Heart left ventricle (tissue), 13 donors: ENCODE data around the gene LIMK2.

Source experiments
- CTCF ChIP-seq, 12 donors: fragments of 200-600 bp; sonication (generic) in 4 of 12; IDR thresholded peaks; one replicate each; pipeline versions ENCODE4 v1.5.0 to v1.8.0; 2018 to 2022; ENCODE audit warnings: antibody characterized with exemption in 12 of 12, mild to moderate bottlenecking in 5 of 12
- POLR2A ChIP-seq, 2 donors: fragments of 450-650 bp; IDR thresholded peaks; one replicate each; pipeline ENCODE4 v1.6.1; 2017; ENCODE audit warnings: antibody characterized with exemption in 2 of 2, mild to moderate bottlenecking in 2 of 2, moderate library complexity in 2 of 2
- donor health status: ischemic (EF 13 %, LVEDD 7.1; RV severe dilation, severe dysfunction).
- donor health status: DM: no; HTN: yes; CAD: no.
- donor health status: DM: no; HTN: no; CAD: no.
- donor health status: ischemic (EF 25% LVEDD 6.9; RV normal size, moderate dysfunction).
- donor health status: ischemic (EF 25% LVEDD 5.7; RV mildly dilated, moderate dysfunction).
- donor health status: ischemic (EF 35%, LVEDD 5.7; RV mildly dilated, moderate dysfunction).
- donor health status: nonischemic (EF 11% LVEDD 7.7; RV severe dilation, severe dysfunction).
- donor health status: DM: yes; HTN: yes; CAD: no.
- donor health status: PGD.
- donor health status: ischemic (EF 29% LVEDD 5.4; RV normal size, mild dysfunction).
- donor health status: nonischemic (EF 23%, LVEDD 6.1; RV moderate dilation, normal function).

DNA sequence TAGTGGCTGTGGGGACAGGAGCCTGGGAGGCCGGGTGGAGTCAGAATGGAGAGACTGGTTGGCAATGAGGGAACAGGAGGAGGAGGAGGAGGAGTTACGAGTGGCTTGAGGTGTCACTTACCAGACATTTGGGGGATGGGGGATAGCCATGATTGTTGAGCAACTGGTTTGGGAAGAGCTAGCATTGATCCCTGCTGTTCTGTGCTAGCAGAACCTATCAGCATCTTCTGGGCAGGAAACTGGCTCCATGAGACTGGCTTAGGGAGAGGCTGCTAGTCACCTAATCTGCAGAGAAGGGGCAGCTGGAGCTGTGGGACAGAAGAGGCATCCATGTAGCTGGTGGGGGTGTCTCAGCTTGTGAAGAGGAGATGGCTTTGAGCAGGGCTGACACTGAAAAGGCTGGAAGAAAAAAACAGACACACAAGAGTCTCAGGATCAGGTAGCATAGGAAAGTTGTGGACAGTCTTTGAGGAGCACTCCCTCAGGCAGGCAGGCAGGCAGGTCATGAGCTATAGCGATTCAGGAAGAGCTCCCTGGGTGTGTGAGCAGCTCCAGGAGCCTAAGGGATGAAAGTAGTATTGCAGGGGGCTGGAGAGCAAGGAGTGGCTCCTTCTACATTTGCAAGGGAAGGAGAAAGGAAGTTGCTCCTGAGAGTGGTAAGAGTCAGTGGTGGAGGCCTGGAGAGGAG lies 57.9 kb downstream of the LIMK2 start:
- TF ChIP-seq CTCF (IDR thresholded peaks at IDR 0.05): no peak
- no peak for TF ChIP-seq POLR2A (IDR thresholded peaks at IDR 0.05)
